ENCODE measurements around the gene SUDS3. TPM values are rescaled to one million over a fixed set of nuclear protein-coding genes. Genes with fewer than 3 reads are reported as not detected.

Gene SUDS3
- polyA plus RNA-seq, 1 of the 3 experiments (the other 2 are of a cell fraction): 15.0 TPM

DNA sequence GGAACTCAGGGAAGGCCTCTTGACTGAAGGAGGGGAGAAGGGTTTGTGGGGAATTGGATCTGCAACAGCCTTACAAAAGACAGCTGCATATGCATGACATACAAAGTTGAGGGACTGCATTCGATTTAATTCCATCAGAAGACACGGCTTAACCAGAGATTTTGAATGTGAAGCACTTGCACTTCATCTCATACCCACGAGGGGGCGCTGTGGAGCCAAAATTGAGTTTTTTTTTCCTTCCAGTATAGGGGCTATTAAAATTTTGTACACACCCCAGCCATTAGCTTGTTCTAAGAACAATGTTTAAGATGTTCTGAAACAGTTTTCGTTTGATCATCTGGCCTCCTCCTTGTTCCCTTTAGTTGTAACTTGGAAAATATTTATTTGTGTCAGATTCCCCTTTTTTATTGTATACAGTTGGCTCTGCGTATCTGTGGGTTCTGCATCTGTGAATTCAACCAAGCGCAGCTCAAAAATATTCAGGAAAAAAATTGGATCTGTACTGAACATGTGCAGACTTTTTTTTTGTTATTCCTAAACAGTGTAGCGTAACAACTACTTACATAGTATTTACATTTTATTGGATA is 1.6 kb downstream of the SUDS3 start:
- Histone ChIP-seq H3K4me3 (ENCODE audit: low read depth in 2 of 2, low read length in 1 of 2) (peak overlapping the region; percentile 94 to 95), H3K27me3 (ENCODE audit: insufficient read depth) (no peaks in the 10 kb centered on the region), H3F3A (replicated peaks; ENCODE audit: insufficient read depth) (peaks cover 4% of the 10 kb centered on the region), H2AFZ (ENCODE audit: low read depth) (no peak overlapping the region), H3K27ac (ENCODE audit: low read depth in 2 of 2, low read length in 1 of 2) (peak overlapping the region; percentile 48 to 86; a peak in 2 of 4 replicates), H3K9ac (peak overlapping the region; percentile 91; the same call in 1 of the 2 replicates), H3K36me3 (replicated peaks in 1 of 2; ENCODE audit: control insufficient read depth in 1 of 2, insufficient read depth in 2 of 2, low read length in 1 of 2) (peaks cover 15 to 35% of the 10 kb centered on the region in 2 experiments), H3K9me3 (no peaks in the 10 kb centered on the region), H3K9me2 (no peaks in the 10 kb centered on the region), H3K4me2 (peak overlapping the region; percentile 79), H3K4me1 (ENCODE audit: control insufficient read depth in 1 of 2, insufficient read depth in 2 of 2, low read depth in 1 of 2, low read length in 1 of 2) (peaks cover 9 to 16% of the 10 kb centered on the region in 2 experiments; a peak in 3 of 4 replicates), H3K79me2 (ENCODE audit: insufficient read depth) (peaks cover 47% of the 10 kb centered on the region), H4K20me1 (ENCODE audit: insufficient read depth) (peaks cover 13% of the 10 kb centered on the region)
- ChIA-PET POLR2A (interaction anchor here (1.2 to 2.3 kb wide), 2 partner anchors 188 to 190 kb away, joined by 3 to 8 read pairs; no protein-coding TSS in a partner anchor), CTCF (interaction anchor here (0.5 to 7.8 kb wide), 33 partner anchors 9 to 1422 kb away, joined by 3 to 267 read pairs (median 4); no protein-coding TSS in a partner anchor)
- WGBS (ENCODE audit: low lambda C conversion rate): 36% methylated on average over 8 of the region's 8 CpGs
- TF ChIP-seq, protein P1, sequence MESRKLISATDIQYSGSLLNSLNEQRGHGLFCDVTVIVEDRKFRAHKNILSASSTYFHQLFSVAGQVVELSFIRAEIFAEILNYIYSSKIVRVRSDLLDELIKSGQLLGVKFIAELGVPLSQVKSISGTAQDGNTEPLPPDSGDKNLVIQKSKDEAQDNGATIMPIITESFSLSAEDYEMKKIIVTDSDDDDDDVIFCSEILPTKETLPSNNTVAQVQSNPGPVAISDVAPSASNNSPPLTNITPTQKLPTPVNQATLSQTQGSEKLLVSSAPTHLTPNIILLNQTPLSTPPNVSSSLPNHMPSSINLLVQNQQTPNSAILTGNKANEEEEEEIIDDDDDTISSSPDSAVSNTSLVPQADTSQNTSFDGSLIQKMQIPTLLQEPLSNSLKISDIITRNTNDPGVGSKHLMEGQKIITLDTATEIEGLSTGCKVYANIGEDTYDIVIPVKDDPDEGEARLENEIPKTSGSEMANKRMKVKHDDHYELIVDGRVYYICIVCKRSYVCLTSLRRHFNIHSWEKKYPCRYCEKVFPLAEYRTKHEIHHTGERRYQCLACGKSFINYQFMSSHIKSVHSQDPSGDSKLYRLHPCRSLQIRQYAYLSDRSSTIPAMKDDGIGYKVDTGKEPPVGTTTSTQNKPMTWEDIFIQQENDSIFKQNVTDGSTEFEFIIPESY (IDR thresholded peaks at IDR 0.05; ENCODE audit: borderline replicate concordance, low read depth): no peak
- TF ChIP-seq, protein P2, sequence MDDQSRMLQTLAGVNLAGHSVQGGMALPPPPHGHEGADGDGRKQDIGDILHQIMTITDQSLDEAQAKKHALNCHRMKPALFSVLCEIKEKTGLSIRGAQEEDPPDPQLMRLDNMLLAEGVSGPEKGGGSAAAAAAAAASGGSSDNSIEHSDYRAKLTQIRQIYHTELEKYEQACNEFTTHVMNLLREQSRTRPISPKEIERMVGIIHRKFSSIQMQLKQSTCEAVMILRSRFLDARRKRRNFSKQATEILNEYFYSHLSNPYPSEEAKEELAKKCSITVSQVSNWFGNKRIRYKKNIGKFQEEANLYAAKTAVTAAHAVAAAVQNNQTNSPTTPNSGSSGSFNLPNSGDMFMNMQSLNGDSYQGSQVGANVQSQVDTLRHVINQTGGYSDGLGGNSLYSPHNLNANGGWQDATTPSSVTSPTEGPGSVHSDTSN (IDR thresholded peaks at IDR 0.05): no peak
- TF ChIP-seq RCOR1 (IDR thresholded peaks at IDR 0.05; ENCODE audit: low read length): no peak
- no peak for TF ChIP-seq MEF2A (IDR thresholded peaks at IDR 0.05; ENCODE audit: borderline replicate concordance, low read depth)
- TF ChIP-seq FOXM1 (IDR thresholded peaks at IDR 0.05; ENCODE audit: low read depth): no peak
- no peak for TF ChIP-seq FOXJ3 (CRISPR knock-in tag; IDR thresholded peaks at IDR 0.05)
- TF ChIP-seq ELF1 (IDR thresholded peaks at IDR 0.05): no peak
- no peak for TF ChIP-seq EZH2phosphoT487 (IDR thresholded peaks at IDR 0.05; ENCODE audit: borderline replicate concordance, low read depth)
- no peak for TF ChIP-seq NFIC (IDR thresholded peaks at IDR 0.05; ENCODE audit: borderline replicate concordance)
- TF ChIP-seq, protein P3, sequence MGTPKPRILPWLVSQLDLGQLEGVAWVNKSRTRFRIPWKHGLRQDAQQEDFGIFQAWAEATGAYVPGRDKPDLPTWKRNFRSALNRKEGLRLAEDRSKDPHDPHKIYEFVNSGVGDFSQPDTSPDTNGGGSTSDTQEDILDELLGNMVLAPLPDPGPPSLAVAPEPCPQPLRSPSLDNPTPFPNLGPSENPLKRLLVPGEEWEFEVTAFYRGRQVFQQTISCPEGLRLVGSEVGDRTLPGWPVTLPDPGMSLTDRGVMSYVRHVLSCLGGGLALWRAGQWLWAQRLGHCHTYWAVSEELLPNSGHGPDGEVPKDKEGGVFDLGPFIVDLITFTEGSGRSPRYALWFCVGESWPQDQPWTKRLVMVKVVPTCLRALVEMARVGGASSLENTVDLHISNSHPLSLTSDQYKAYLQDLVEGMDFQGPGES (IDR thresholded peaks at IDR 0.05; ENCODE audit: low read depth, low read length): no peak
- peak; percentile 27; the same call in 1 of the 2 replicates for TF ChIP-seq MXI1 (IDR thresholded peaks at IDR 0.05; ENCODE audit: low read depth, low read length)
- TF ChIP-seq RXRA (IDR thresholded peaks at IDR 0.05; ENCODE audit: borderline replicate concordance, low read depth): no peak
- no peak for TF ChIP-seq JUND (IDR thresholded peaks at IDR 0.05)
- no peak for TF ChIP-seq TEAD4 (IDR thresholded peaks at IDR 0.05; ENCODE audit: borderline replicate concordance, insufficient read depth)
- TF ChIP-seq EP300 (IDR thresholded peaks at IDR 0.05; ENCODE audit: borderline replicate concordance in 1 of 2, low read depth in 1 of 2, low read length in 1 of 2): no peak
- TF ChIP-seq RFX5 (IDR thresholded peaks at IDR 0.05; ENCODE audit: low read length): no peak
- TF ChIP-seq REST (IDR thresholded peaks at IDR 0.05; ENCODE audit: low read depth, low read length): no peak
- TF ChIP-seq, protein P4, sequence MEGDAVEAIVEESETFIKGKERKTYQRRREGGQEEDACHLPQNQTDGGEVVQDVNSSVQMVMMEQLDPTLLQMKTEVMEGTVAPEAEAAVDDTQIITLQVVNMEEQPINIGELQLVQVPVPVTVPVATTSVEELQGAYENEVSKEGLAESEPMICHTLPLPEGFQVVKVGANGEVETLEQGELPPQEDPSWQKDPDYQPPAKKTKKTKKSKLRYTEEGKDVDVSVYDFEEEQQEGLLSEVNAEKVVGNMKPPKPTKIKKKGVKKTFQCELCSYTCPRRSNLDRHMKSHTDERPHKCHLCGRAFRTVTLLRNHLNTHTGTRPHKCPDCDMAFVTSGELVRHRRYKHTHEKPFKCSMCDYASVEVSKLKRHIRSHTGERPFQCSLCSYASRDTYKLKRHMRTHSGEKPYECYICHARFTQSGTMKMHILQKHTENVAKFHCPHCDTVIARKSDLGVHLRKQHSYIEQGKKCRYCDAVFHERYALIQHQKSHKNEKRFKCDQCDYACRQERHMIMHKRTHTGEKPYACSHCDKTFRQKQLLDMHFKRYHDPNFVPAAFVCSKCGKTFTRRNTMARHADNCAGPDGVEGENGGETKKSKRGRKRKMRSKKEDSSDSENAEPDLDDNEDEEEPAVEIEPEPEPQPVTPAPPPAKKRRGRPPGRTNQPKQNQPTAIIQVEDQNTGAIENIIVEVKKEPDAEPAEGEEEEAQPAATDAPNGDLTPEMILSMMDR (IDR thresholded peaks at IDR 0.05): peak; percentile 98
- peak; percentile 43 for TF ChIP-seq SMC3 (IDR thresholded peaks at IDR 0.05; ENCODE audit: low read depth, low read length)
- peak; percentile 65 for TF ChIP-seq RAD21 (IDR thresholded peaks at IDR 0.05; ENCODE audit: low read length)
- TF ChIP-seq GABPA (IDR thresholded peaks at IDR 0.05; ENCODE audit: low read depth): no peak
- no peak for TF ChIP-seq FOSL2 (IDR thresholded peaks at IDR 0.05; ENCODE audit: borderline replicate concordance, low read depth)
- TF ChIP-seq TCF12 (IDR thresholded peaks at IDR 0.05): no peak
- no peak for TF ChIP-seq NRF1 (IDR thresholded peaks at IDR 0.05; ENCODE audit: low read depth, low read length)
- peak; percentile 73 for DNase-seq
